Measurements from ENCODE around the gene TEKT4.
"Not testable (repeated sequence)": the region's sequence is repeated elsewhere in the genome, so short reads cannot be mapped to it uniquely, and the experiment has no call there.

The TEKT4 gene

GRCh38 chr2:94875064-94875819, 4.0 kb downstream of the TEKT4 start:
- in situ Hi-C loops (cut with MboI; ENCODE audit: low sequenced_read_pairs): no loop called here

- in situ Hi-C loops (cut with MboI; ENCODE audit: low sequenced_read_pairs): no loop called here
Observed at GRCh38 chr2:94875820-94876522, 4.7 kb downstream of the TEKT4 start.

- in situ Hi-C loops (cut with MboI; ENCODE audit: low sequenced_read_pairs): no loop called here
Observed at GRCh38 chr2:94876523-94876863, 5.3 kb downstream of the TEKT4 start.

- in situ Hi-C loops (cut with MboI; ENCODE audit: low sequenced_read_pairs): no loop called here
Observed at GRCh38 chr2:94877129-94877528, 5.9 kb downstream of the TEKT4 start.

GRCh38 chr2:94878575-94878974, 7.3 kb downstream of the TEKT4 start:
- in situ Hi-C loops (cut with MboI; ENCODE audit: low sequenced_read_pairs): not testable (repeated sequence)

GRCh38 chr2:94879314-94879981, 8.2 kb downstream of the TEKT4 start:
- in situ Hi-C loops (cut with MboI; ENCODE audit: low sequenced_read_pairs): no loop called here

- in situ Hi-C loops (cut with MboI; ENCODE audit: low sequenced_read_pairs): no loop called here
Observed at GRCh38 chr2:94879982-94880377, 8.8 kb downstream of the TEKT4 start.

GRCh38 chr2:94880507-94880906, 9.3 kb downstream of the TEKT4 start:
- in situ Hi-C loops (cut with MboI; ENCODE audit: low sequenced_read_pairs): no loop called here

- in situ Hi-C loops (cut with MboI; ENCODE audit: low sequenced_read_pairs): no loop called here
Observed at GRCh38 chr2:94881070-94881469, 9.8 kb downstream of the TEKT4 start.

GRCh38 chr2:94890234-94890633, 19.0 kb downstream of the TEKT4 start:
- in situ Hi-C loops (cut with MboI; ENCODE audit: low sequenced_read_pairs): no loop called here

- in situ Hi-C loops (cut with MboI; ENCODE audit: low sequenced_read_pairs): not testable (repeated sequence)
Observed at GRCh38 chr2:94895273-94895672, 24.0 kb downstream of the TEKT4 start.

- in situ Hi-C loops (cut with MboI; ENCODE audit: low sequenced_read_pairs): not testable (repeated sequence)
Observed at GRCh38 chr2:94906976-94907375, 35.7 kb downstream of the TEKT4 start.

GRCh38 chr2:94923196-94923595, 52.0 kb downstream of the TEKT4 start:
- in situ Hi-C loops (cut with MboI; ENCODE audit: low sequenced_read_pairs): no loop called here

GRCh38 chr2:94924999-94925398, 53.8 kb downstream of the TEKT4 start:
- in situ Hi-C loops (cut with MboI; ENCODE audit: low sequenced_read_pairs): not testable (repeated sequence)

All from HL-60/S4 (cell line).